B cell (primary cell): Measurements from ENCODE around the gene BNC2. TPM values are rescaled to one million over a fixed set of nuclear protein-coding genes. Genes with fewer than 3 reads are reported as not detected.
"Not testable (repeated sequence)": the region's sequence is repeated elsewhere in the genome, so short reads cannot be mapped to it uniquely, and the experiment has no call there.

Experiments
- ATAC-seq: fragments of 200-7000 bp; cut with Tn5 transposase; one replicate; pipeline ENCODE4 v1.10.0; 2021; ENCODE audit warnings: low read depth, mild to moderate bottlenecking, moderate number of reproducible peaks, moderate library complexity
- CTCF ChIA-PET: fragments of 350-600 bp; sonication (Branson Sonifier 250); formaldehyde crosslinking; loops from one replicate; lab custom pipeline; 2021; ENCODE audit warnings: antibody characterized with exemption, inconsistent platforms; lab: Charles Lee
- POLR2A ChIA-PET: fragments of 350-600 bp; sonication (Branson Sonifier 250); formaldehyde crosslinking; loops from one replicate; lab custom pipeline; 2021; ENCODE audit warnings: antibody characterized with exemption; lab: Charles Lee
- DNase-seq: peaks from one replicate; pipeline ENCODE4 v3.0.0; 2013
- H2AFZ ChIP-seq: 2 replicates; pipeline ENCODE4 v1.6.1; 2012; ENCODE audit warnings: mild to moderate bottlenecking, low read depth, low read length; ENCODE audit not compliant: insufficient read depth, poor library complexity, severe bottlenecking
- H3K27ac ChIP-seq, 2 donors: 1 replicate in 1 of 2; 2 replicates in 1 of 2; pipeline ENCODE4 v1.5.1; 2012 to 2013; ENCODE audit warnings: low read length in 2 of 2, mild to moderate bottlenecking in 2 of 2, moderate library complexity in 1 of 2
- H3K27me3 ChIP-seq, 4 experiments: fragments of 200-600 bp in 1 of 4; sonication (generic) in 1 of 4; replicated peaks in 1 of 4; 1 replicate in 2 of 4; 2 replicates in 2 of 4; pipeline versions ENCODE4 v1.6.1 to v1.7.0; 2013 to 2016; ENCODE audit warnings: low read length in 3 of 4, mild to moderate bottlenecking in 2 of 4, mixed read lengths in 1 of 4, moderate library complexity in 1 of 4; ENCODE audit not compliant: insufficient read depth in 4 of 4, control insufficient read depth in 3 of 4; ENCODE audit errors: control extremely low read depth in 1 of 4
- H3K36me3 ChIP-seq, 2 experiments: replicated peaks in 1 of 2; 1 replicate in 1 of 2; 2 replicates in 1 of 2; pipeline versions ENCODE4 v1.6.1 to v1.7.1; 2013; ENCODE audit warnings: low read length in 1 of 2; ENCODE audit not compliant: insufficient read depth in 2 of 2, control insufficient read depth in 1 of 2; ENCODE audit errors: control extremely low read depth in 1 of 2, extremely low read depth in 1 of 2
- H3K4me1 ChIP-seq, 2 donors: fragments of 200-600 bp in 1 of 2; sonication (generic) in 1 of 2; 1 replicate in 1 of 2; 2 replicates in 1 of 2; pipeline versions ENCODE4 v1.5.1 to v1.6.1; 2013 to 2017; ENCODE audit warnings: low read length in 2 of 2; ENCODE audit not compliant: control insufficient read depth in 2 of 2, insufficient read depth in 2 of 2
- H3K4me2 ChIP-seq: replicated peaks from 2 replicates; pipeline ENCODE3; 2012; ENCODE audit warnings: mild to moderate bottlenecking, low read depth, low read length; ENCODE audit not compliant: poor library complexity, severe bottlenecking
- H3K4me3 ChIP-seq, 5 experiments: fragments of 200-600 bp in 1 of 5; sonication (generic) in 1 of 5; 1 replicate in 3 of 5; 2 replicates in 2 of 5; pipeline versions ENCODE4 v1.5.1 to v1.7.0; 2011 to 2016; ENCODE audit warnings: low read length in 4 of 5, mild to moderate bottlenecking in 4 of 5, low read depth in 2 of 5, control low read depth in 1 of 5, moderate library complexity in 1 of 5; ENCODE audit not compliant: insufficient read depth in 1 of 5; ENCODE audit errors: control extremely low read depth in 1 of 5, extremely low read depth in 1 of 5
- H3K79me2 ChIP-seq: fragments of 200-600 bp; sonication (generic); one replicate; pipeline ENCODE4 v1.6.0; 2016; ENCODE audit warnings: low read length; ENCODE audit not compliant: control insufficient read depth, insufficient read depth
- H3K9ac ChIP-seq: fragments of 200-600 bp; sonication (generic); 2 replicates; pipeline ENCODE4 v1.6.1; 2017; ENCODE audit warnings: mild to moderate bottlenecking, low read length, moderate library complexity
- H3K9me3 ChIP-seq, 3 donors: one replicate each; pipeline versions ENCODE4 v1.6.1 to v1.7.1; 2013; ENCODE audit warnings: low read length in 2 of 3; ENCODE audit not compliant: control insufficient read depth in 2 of 3, insufficient read depth in 1 of 3; ENCODE audit errors: control extremely low read depth in 1 of 3
- H4K20me1 ChIP-seq: 2 replicates; pipeline ENCODE4 v1.6.0; 2012; ENCODE audit warnings: mild to moderate bottlenecking, low read length; ENCODE audit not compliant: insufficient read depth, control insufficient read depth, poor library complexity, severe bottlenecking
- H3K27ac Mint-ChIP-seq: one replicate; pipeline ENCODE4 v1.8.0; 2021; ENCODE audit warnings: mixed read lengths
- H3K27me3 Mint-ChIP-seq: one replicate; pipeline ENCODE4 v1.8.0; 2021; ENCODE audit warnings: mixed read lengths
- H3K4me1 Mint-ChIP-seq: one replicate; pipeline ENCODE4 v1.8.0; 2021; ENCODE audit warnings: mixed read lengths
- H3K4me3 Mint-ChIP-seq: one replicate; pipeline ENCODE4 v1.8.0; 2021; ENCODE audit warnings: mixed read lengths
- H3K9me3 Mint-ChIP-seq: one replicate; pipeline ENCODE4 v1.8.0; 2022; ENCODE audit warnings: mixed read lengths; ENCODE audit not compliant: insufficient read depth
- EZH2 ChIP-seq: IDR thresholded peaks from 2 replicates; pipeline ENCODE4 v1.6.1; 2012; ENCODE audit warnings: borderline replicate concordance, low read depth, mild to moderate bottlenecking, moderate library complexity, low read length; ENCODE audit not compliant: insufficient read depth, poor library complexity, severe bottlenecking
- WGBS: methylation state at CpG from one replicate; pipeline ENCODE4 v1.1.5; 2013; ENCODE audit warnings: missing lambda C conversion rate; ENCODE audit not compliant: insufficient coverage; 5-methylcytosine and 5-hydroxymethylcytosine counted together
- intact Hi-C: fragments of 100-400 bp; cut with micrococcal nuclease; formaldehyde crosslinking; loops from one replicate; pipeline ENCODE4 v1.10.0; 2022
- polyA plus RNA-seq: library from polyadenylated mRNA; depleted of rRNA; stranded (reverse); fragments of >200 nt; gene quantifications from 2 replicates; pipeline ENCODE4 v1.2.3, GENCODE V29; 2012
- total RNA-seq, 2 donors: library from RNA; stranded (reverse); fragments of 120-200 nt in 1 of 2; gene quantifications; 1 replicate in 1 of 2; 2 replicates in 1 of 2; pipeline versions ENCODE4 v1.2.3 to v1.2.4, GENCODE V29; 2013 to 2022

BNC2 gene
- total and polyA plus RNA-seq, 2 donors (not counting 1 experiment from before 2014, with no cell fraction given): 0.01 TPM; not detected in 1

- Histone ChIP-seq H3K27ac (no peak overlapping the region), H3K9me3 (no peaks in the 10 kb centered on the region), H3K79me2 (no peaks in the 10 kb centered on the region), H3K9ac (no peak overlapping the region), H3K4me3 (no peak overlapping the region), H2AFZ (no peak overlapping the region), H3K4me2 (no peak overlapping the region), H3K27me3 (no peaks in the 10 kb centered on the region), H3K36me3 (no peaks in the 10 kb centered on the region), H3K4me1 (no peaks in the 10 kb centered on the region), H4K20me1 (no peaks in the 10 kb centered on the region)
- Mint-ChIP-seq H3K27me3 (no peaks in the 10 kb centered on the region), H3K27ac (no peak overlapping the region), H3K4me3 (no peak overlapping the region), H3K9me3 (peaks cover 3% of the 10 kb centered on the region), H3K4me1 (no peaks in the 10 kb centered on the region)
- DNase-seq (no peak), ATAC-seq (no peak)
- POLR2A ChIA-PET: no interaction called here
- 93% methylated on average over 3 of the region's 6 CpGs for WGBS
- CTCF ChIA-PET: no interaction called here
- no peak for TF ChIP-seq EZH2
- intact Hi-C loops: no loop called here
Measured at GRCh38 chr9:16482764-16483163, 387.7 kb downstream of the BNC2 start.

- H3K27ac ChIP-seq, H3K79me2 ChIP-seq, POLR2A ChIA-PET, H3K36me3 ChIP-seq, H3K27me3 ChIP-seq, H3K9ac ChIP-seq, H3K9me3 Mint-ChIP-seq, H3K4me1 ChIP-seq, H3K4me1 Mint-ChIP-seq, H3K4me3 ChIP-seq, H3K4me3 Mint-ChIP-seq, CTCF ChIA-PET, H4K20me1 ChIP-seq, H3K27ac Mint-ChIP-seq, H3K27me3 Mint-ChIP-seq, H2AFZ ChIP-seq, H3K4me2 ChIP-seq, intact Hi-C loops, H3K9me3 ChIP-seq, DNase-seq, ATAC-seq: not testable (repeated sequence)
- 97% methylated on average over 13 of the region's 20 CpGs for WGBS
Measured at GRCh38 chr9:16480584-16480983, 389.9 kb downstream of the BNC2 start.
